Breast epithelium (tissue), 3 donors: Measurements from ENCODE around the gene CYP46A1.

ENCODE experiments used
- CTCF ChIP-seq, 3 donors: fragments of 450-650 bp; IDR thresholded peaks; one replicate each; pipeline ENCODE4 v1.5.1; 2016 to 2017; ENCODE audit warnings: antibody characterized with exemption in 3 of 3, mild to moderate bottlenecking in 3 of 3, moderate library complexity in 3 of 3
- POLR2A ChIP-seq: fragments of 450-650 bp; IDR thresholded peaks from one replicate; pipeline ENCODE4 v1.6.1; 2016; ENCODE audit warnings: antibody characterized with exemption, mild to moderate bottlenecking, moderate library complexity
- POLR2AphosphoS5 ChIP-seq, 3 donors: sonication (generic); formaldehyde crosslinking; IDR thresholded peaks; one replicate each; pipeline ENCODE4 v1.6.1; 2017; ENCODE audit warnings: antibody characterized with exemption in 3 of 3

GRCh38 chr14:99736603-99737371 is 52.7 kb downstream of the CYP46A1 start:
- TF ChIP-seq CTCF (IDR thresholded peaks at IDR 0.05) (no peak), POLR2A (no peak), POLR2AphosphoS5 (IDR thresholded peaks at IDR 0.05) (no peak)
